Vagina (tissue), 2 donors: ENCODE measurements around the gene AATK.

Experiments
- CTCF ChIP-seq, 3 experiments: fragments of 450-650 bp in 2 of 3; fragments of 200-600 bp in 1 of 3; sonication (generic) in 1 of 3; IDR thresholded peaks; one replicate each; pipeline ENCODE4 v1.5.1; 2017 to 2019; ENCODE audit warnings: antibody characterized with exemption in 3 of 3, mild to moderate bottlenecking in 2 of 3, moderate library complexity in 2 of 3
- POLR2A ChIP-seq, 2 donors: fragments of 450-650 bp; IDR thresholded peaks; one replicate each; pipeline ENCODE4 v1.6.1; 2017; ENCODE audit warnings: antibody characterized with exemption in 2 of 2, mild to moderate bottlenecking in 2 of 2, moderate library complexity in 2 of 2
- POLR2AphosphoS5 ChIP-seq, 2 donors: sonication (generic); formaldehyde crosslinking; IDR thresholded peaks; one replicate each; pipeline ENCODE4 v1.9.0; 2017; ENCODE audit warnings: antibody characterized with exemption in 2 of 2, mild to moderate bottlenecking in 2 of 2, low read depth in 1 of 2; ENCODE audit not compliant: insufficient read depth in 1 of 2

- no peak for TF ChIP-seq CTCF (IDR thresholded peaks at IDR 0.05)
- no peak for TF ChIP-seq POLR2A (IDR thresholded peaks at IDR 0.05)
- no peak for TF ChIP-seq POLR2AphosphoS5 (IDR thresholded peaks at IDR 0.05; ENCODE audit: insufficient read depth in 1 of 2, low read depth in 1 of 2)
Measured at GRCh38 chr17:81139428-81139827, 26.6 kb downstream of the AATK start.
